IMR-90 (cell line): ENCODE results near the gene FBXO31. TPM values are rescaled to one million over a fixed set of nuclear protein-coding genes. Genes with fewer than 3 reads are reported as not detected.
A peak's percentile ranks its signal among the peaks of the same experiment; 100 is the strongest.

Source experiments
- CTCF ChIP-seq: conservative IDR thresholded peaks from 2 replicates; pipeline ENCODE4 v1.5.1; 2012; ENCODE audit warnings: mild to moderate bottlenecking, low read depth, low read length, improper control_type of control experiment
- NFE2L2 ChIP-seq: fragments of 150-350 bp; IDR thresholded peaks from 2 replicates; pipeline ENCODE4 v1.6.1; 2016; ENCODE audit warnings: low read depth, mild to moderate bottlenecking, low read length
- USF2 ChIP-seq: fragments of 150-350 bp; IDR thresholded peaks from 2 replicates; pipeline ENCODE4 v1.6.1; 2017; ENCODE audit warnings: mild to moderate bottlenecking, antibody characterized with exemption, low read length, low read depth
- polyA plus RNA-seq, 3 experiments: library from polyadenylated mRNA; depleted of rRNA; stranded (reverse); fragments of >200 nt; gene quantifications; 2 replicates each; pipeline ENCODE4 v1.2.3, GENCODE V29; 2012; ENCODE audit warnings: low replicate concordance in 1 of 3
- total RNA-seq: library from RNA; depleted of rRNA; stranded (reverse); fragments of >200 nt; gene quantifications from 2 replicates; pipeline ENCODE4 v1.2.3, GENCODE V29; 2012

Gene FBXO31
- total and polyA plus RNA-seq, 2 of the 4 experiments (the other 2 are of a cell fraction) = 10.4 to 16.9 TPM

GRCh38 chr16:87383505-87384161 lies at the start of gene FBXO31 (continued):
- TF ChIP-seq NFE2L2 (no peak), CTCF (no peak; the same call in 1 of the 2 replicates), USF2 (peak; percentile 10; the same call in 1 of the 2 replicates)
